ENCODE measurements around the gene TXNL4A.

- TF ChIP-seq POLR2AphosphoS5 (IDR thresholded peaks at IDR 0.05; ENCODE audit: low read depth, low read length) (no peak), SIN3A (IDR thresholded peaks at IDR 0.05; ENCODE audit: borderline replicate concordance, insufficient read depth, low read length) (no peak), TAF1 (IDR thresholded peaks at IDR 0.05; ENCODE audit: borderline replicate concordance, insufficient read depth, low read length) (no peak), REST (IDR thresholded peaks at IDR 0.05; ENCODE audit: insufficient read depth in 1 of 2, low read depth in 2 of 2, low read length in 2 of 2) (no peak)
Observed at GRCh38 chr18:79922971-79923411, 65.4 kb downstream of the TXNL4A start.

Data from PFSK-1 (cell line).